Fibroblast of villous mesenchyme (primary cell): ENCODE measurements around the gene C2CD4B. TPM values are rescaled to one million over a fixed set of nuclear protein-coding genes. Genes with fewer than 3 reads are reported as not detected.
A peak's percentile ranks its signal among the peaks of the same experiment; 100 is the strongest.

Experiments used
- DNase-seq: peaks from one replicate; pipeline ENCODE4 v3.0.0-alpha.2; 2010; ENCODE audit warnings: low read depth
- H3K4me3 ChIP-seq: 2 replicates; pipeline ENCODE4 v1.5.1; 2011; ENCODE audit warnings: low read depth, mild to moderate bottlenecking, low read length
- total RNA-seq: library from RNA; depleted of rRNA; stranded (reverse); fragments of >200 nt; gene quantifications from 2 replicates; pipeline ENCODE4 v1.2.3, GENCODE V29; 2012
- TF ChIP-seq, protein P1 (sequence below): IDR thresholded peaks from 2 replicates; pipeline ENCODE4 v1.5.1; 2012; ENCODE audit warnings: low read depth, mild to moderate bottlenecking, low read length; ENCODE audit not compliant: insufficient read depth

The C2CD4B gene
- total RNA-seq, 1 donor = not detected

- no peak overlapping the region for H3K4me3 ChIP-seq
- DNase-seq = no peak
Measured at GRCh38 chr15:62121273-62122015, 43.6 kb downstream of the C2CD4B start.

GRCh38 chr15:62120776-62121175 is 44.3 kb downstream of the C2CD4B start:
- TF ChIP-seq, protein P1, sequence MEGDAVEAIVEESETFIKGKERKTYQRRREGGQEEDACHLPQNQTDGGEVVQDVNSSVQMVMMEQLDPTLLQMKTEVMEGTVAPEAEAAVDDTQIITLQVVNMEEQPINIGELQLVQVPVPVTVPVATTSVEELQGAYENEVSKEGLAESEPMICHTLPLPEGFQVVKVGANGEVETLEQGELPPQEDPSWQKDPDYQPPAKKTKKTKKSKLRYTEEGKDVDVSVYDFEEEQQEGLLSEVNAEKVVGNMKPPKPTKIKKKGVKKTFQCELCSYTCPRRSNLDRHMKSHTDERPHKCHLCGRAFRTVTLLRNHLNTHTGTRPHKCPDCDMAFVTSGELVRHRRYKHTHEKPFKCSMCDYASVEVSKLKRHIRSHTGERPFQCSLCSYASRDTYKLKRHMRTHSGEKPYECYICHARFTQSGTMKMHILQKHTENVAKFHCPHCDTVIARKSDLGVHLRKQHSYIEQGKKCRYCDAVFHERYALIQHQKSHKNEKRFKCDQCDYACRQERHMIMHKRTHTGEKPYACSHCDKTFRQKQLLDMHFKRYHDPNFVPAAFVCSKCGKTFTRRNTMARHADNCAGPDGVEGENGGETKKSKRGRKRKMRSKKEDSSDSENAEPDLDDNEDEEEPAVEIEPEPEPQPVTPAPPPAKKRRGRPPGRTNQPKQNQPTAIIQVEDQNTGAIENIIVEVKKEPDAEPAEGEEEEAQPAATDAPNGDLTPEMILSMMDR = no peak
- DNase-seq = no peak
- no peak overlapping the region for H3K4me3 ChIP-seq

More at GRCh38 chr15:62121273-62122015, 43.6 kb downstream of the C2CD4B start:
- TF ChIP-seq, protein P1 = no peak

- no peak overlapping the region for H3K4me3 ChIP-seq
- TF ChIP-seq, protein P1 = no peak
- DNase-seq = no peak
Measured at GRCh38 chr15:62119874-62120273, 45.2 kb downstream of the C2CD4B start.

- peak; percentile 96 for DNase-seq
- TF ChIP-seq, protein P1 = no peak
Measured at GRCh38 chr15:62119227-62119864, 45.7 kb downstream of the C2CD4B start.

GRCh38 chr15:62118520-62119226 is 46.4 kb downstream of the C2CD4B start:
- peak overlapping the region; percentile 51 for H3K4me3 ChIP-seq
- TF ChIP-seq, protein P1 = no peak
- peak; percentile 38 for DNase-seq

More at GRCh38 chr15:62119227-62119864, 45.7 kb downstream of the C2CD4B start:
- peak overlapping the region; percentile 51 for H3K4me3 ChIP-seq

GRCh38 chr15:62115847-62116246 is 49.2 kb downstream of the C2CD4B start:
- DNase-seq = no peak
- TF ChIP-seq, protein P1 = no peak
- H3K4me3 ChIP-seq = no peak overlapping the region

Other genes starting within 250 kb of the C2CD4B start
- 80.9 and 94.6 TPM in 2 replicates for gene VPS13C, start 104.8 kb downstream of the C2CD4B start, total RNA-seq
- gene C2CD4A, start 98.3 kb downstream of the C2CD4B start, total RNA-seq = not detected in 2 replicates
- gene TLN2, start 225.3 kb upstream of the C2CD4B start, total RNA-seq = 22.5 and 35.4 TPM in 2 replicates